Body of pancreas (tissue), 4 donors: ENCODE data around the gene TAGLN2. TPM values are rescaled to one million over a fixed set of nuclear protein-coding genes. Genes with fewer than 3 reads are reported as not detected.

ENCODE experiments used
- ATAC-seq: fragments of 150-250 bp; one replicate; pipeline ENCODE4 v1.9.1; 2016
- DNase-seq, 4 donors: peaks; one replicate each; pipeline ENCODE4 v3.0.0-alpha.2; 2019
- H3K27ac ChIP-seq, 4 donors: fragments of 200-600 bp; sonication (generic); 1 replicate in 3 of 4; 2 replicates in 1 of 4; pipeline versions ENCODE4 v1.5.1 to v1.6.1; 2016 to 2019; ENCODE audit warnings: mild to moderate bottlenecking in 1 of 4, mixed read lengths in 1 of 4, moderate library complexity in 1 of 4
- H3K27me3 ChIP-seq, 2 donors: fragments of 200-600 bp; sonication (generic); one replicate each; pipeline ENCODE4 v1.6.0; 2016; ENCODE audit warnings: mild to moderate bottlenecking in 1 of 2
- H3K36me3 ChIP-seq, 2 donors: fragments of 200-600 bp; sonication (generic); replicated peaks in 1 of 2; 2 replicates each; pipeline ENCODE4 v1.5.1; 2016; ENCODE audit warnings: low read depth in 2 of 2; ENCODE audit not compliant: insufficient read depth in 1 of 2
- H3K4me1 ChIP-seq: fragments of 200-600 bp; sonication (generic); one replicate; pipeline ENCODE4 v1.6.0; 2016
- H3K4me3 ChIP-seq, 2 donors: fragments of 200-600 bp; sonication (generic); 1 replicate in 1 of 2; 2 replicates in 1 of 2; pipeline ENCODE4 v1.5.1; 2016 to 2019
- H3K9me3 ChIP-seq, 3 donors: fragments of 200-600 bp; sonication (generic); 1 replicate in 2 of 3; 2 replicates in 1 of 3; pipeline ENCODE4 v1.5.1; 2016
- CTCF ChIP-seq, 7 experiments: fragments of 450-650 bp in 4 of 7; fragments of 200-600 bp in 3 of 7; sonication (generic) in 3 of 7; IDR thresholded peaks; one replicate each; pipeline ENCODE4 v1.5.1; 2016 to 2019; ENCODE audit warnings: antibody characterized with exemption in 7 of 7
- POLR2A ChIP-seq, 3 donors: fragments of 450-650 bp; IDR thresholded peaks; one replicate each; pipeline ENCODE4 v1.6.1; 2016; ENCODE audit warnings: antibody characterized with exemption in 3 of 3, mild to moderate bottlenecking in 2 of 3
- WGBS, 2 donors: methylation state at CpG; one replicate each; pipeline ENCODE4 v1.1.5; 2017; 5-methylcytosine and 5-hydroxymethylcytosine counted together
- intact Hi-C: fragments of 100-400 bp; cut with DNase I; formaldehyde crosslinking; loops from one replicate; pipeline ENCODE4 v1.15.1; 2023
- total RNA-seq, 2 donors: library from RNA; depleted of rRNA; stranded (reverse); fragments of >200 nt; gene quantifications; one replicate each; pipeline ENCODE4 v1.1.0, GENCODE V29; 2016

The TAGLN2 gene
- total RNA-seq, 2 donors from 2014 or later, result 63.0 to 118 TPM

DNA sequence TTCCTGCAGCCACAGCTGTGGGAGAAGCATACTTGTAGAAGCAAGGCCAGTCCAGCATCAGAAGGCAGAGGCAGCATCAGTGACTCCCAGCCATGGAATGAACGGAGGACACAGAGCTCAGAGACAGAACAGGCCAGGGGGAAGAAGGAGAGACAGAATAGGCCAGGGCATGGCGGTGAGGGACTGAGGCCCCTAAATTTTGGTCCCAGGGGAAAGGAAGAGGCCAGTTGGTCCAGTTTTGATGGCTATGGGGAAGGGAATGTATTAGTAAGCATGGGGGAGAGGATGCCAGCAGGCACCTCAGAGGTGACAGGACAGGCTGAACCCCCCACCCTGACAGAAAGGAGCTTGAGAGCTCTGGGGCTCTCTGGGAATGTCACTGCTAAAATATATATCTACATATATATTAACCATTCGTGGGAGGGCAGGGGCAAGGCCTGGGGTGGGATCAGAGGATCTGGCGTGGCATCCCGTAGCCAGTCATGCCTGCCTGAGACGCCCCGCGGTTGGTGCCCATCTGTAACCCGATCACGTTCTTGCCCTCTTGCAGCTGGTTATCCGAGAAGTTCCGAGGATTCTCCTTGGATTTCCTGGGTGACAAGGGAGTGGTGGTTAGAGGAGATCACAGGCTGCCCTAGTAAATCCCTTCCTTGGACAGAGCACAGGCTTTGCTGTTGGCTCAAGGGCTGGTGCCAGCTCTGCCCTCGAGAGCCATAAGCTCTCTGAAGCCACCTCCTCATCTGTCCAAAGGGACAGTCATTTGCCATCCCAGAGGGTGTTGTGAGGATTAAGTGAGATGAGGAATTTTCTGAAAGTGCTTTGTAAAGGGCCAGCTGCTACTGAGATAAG is 6.7 kb downstream of the TAGLN2 start:
- peaks cover 77% of the 10 kb centered on the region for H3K4me1 ChIP-seq
- no peak for TF ChIP-seq CTCF (IDR thresholded peaks at IDR 0.05)
- TF ChIP-seq POLR2A (IDR thresholded peaks at IDR 0.05), result no peak
- peak overlapping the region in 2 of 4 donors; percentile 27 to 72 for H3K27ac ChIP-seq
- H3K27me3 ChIP-seq, result no peaks in the 10 kb centered on the region
- intact Hi-C loops, result no loop called here
- 89 to 93% methylated on average over 9 to 13 of the region's 13 CpGs for WGBS, 2 donors
- DNase-seq (no peak), ATAC-seq (no peak)
- no peak overlapping the region for H3K4me3 ChIP-seq
- no peaks in the 10 kb centered on the region for H3K9me3 ChIP-seq
- H3K36me3 ChIP-seq, result peaks cover 4 to 18% of the 10 kb centered on the region in 2 donors

GRCh38 chr1:159917533-159918351 is 7.6 kb downstream of the TAGLN2 start:
- WGBS, 2 donors, result 70 to 72% methylated on average over 5 of the region's 5 CpGs
- DNase-seq (peak in 3 of 4 donors; percentile 31 to 66 (median 56)), ATAC-seq (peak; percentile 7)
- Histone ChIP-seq H3K4me1 (peaks cover 74% of the 10 kb centered on the region), H3K9me3 (no peaks in the 10 kb centered on the region), H3K27ac (peak overlapping the region; percentile 4 to 78 (median 50)), H3K27me3 (no peaks in the 10 kb centered on the region), H3K36me3 (peaks cover 4 to 18% of the 10 kb centered on the region in 2 donors), H3K4me3 (no peak overlapping the region)
- TF ChIP-seq CTCF (IDR thresholded peaks at IDR 0.05), result no peak
- TF ChIP-seq POLR2A (IDR thresholded peaks at IDR 0.05), result no peak
- intact Hi-C loops, result no loop called here

DNA sequence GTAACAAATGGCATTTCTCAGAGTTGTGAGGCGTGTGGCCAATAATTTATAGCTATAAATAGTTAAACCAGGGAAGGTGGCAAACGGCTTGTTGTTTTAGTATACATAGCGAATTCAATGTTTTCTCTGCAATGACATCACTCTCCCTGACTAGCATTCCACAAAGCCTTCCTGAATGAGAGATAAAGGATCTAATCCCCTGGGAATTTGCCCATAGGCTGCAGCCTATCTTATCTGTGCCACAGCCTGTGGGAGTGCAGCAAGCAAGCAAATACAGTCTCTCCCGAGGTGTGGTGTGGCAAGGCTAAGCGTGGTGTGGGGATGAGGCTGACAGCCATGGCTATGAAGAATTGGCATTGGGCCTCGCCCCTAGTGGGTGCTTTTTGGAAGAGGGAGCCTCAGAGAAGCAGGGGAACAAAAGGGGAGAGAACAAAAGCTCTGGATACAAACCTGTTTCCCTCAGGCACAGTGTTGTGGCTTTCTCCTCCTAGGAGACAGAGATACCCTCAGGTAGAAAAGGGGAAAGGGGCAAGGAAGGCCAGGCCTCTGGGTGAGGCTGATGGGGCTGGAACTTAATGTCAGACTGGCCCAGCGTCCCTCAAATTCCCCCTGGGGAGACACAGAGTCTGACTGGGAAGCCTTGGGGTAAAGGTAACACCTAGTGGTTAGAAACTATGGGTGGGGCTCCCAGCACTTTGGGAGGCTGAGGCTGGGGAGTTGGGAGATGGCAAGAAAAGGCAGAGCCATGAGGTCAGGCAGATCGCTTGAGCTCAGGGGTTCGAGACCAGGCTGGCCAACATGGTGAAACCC is 8.9 kb downstream of the TAGLN2 start:
- ATAC-seq (peak; percentile 63), DNase-seq (peak; percentile 46 to 58 (median 50))
- Histone ChIP-seq H3K4me1 (peaks cover 61% of the 10 kb centered on the region), H3K4me3 (no peak overlapping the region), H3K27me3 (no peaks in the 10 kb centered on the region), H3K27ac (peak overlapping the region; percentile 33 to 78 (median 75)), H3K9me3 (no peaks in the 10 kb centered on the region), H3K36me3 (peaks cover 4 to 18% of the 10 kb centered on the region in 2 donors)
- TF ChIP-seq POLR2A (IDR thresholded peaks at IDR 0.05), result no peak
- TF ChIP-seq CTCF (IDR thresholded peaks at IDR 0.05), result no peak
- 29 to 38% methylated on average over 9 of the region's 9 CpGs for WGBS, 2 donors
- intact Hi-C loops, result no loop called here

GRCh38 chr1:159915571-159916241 is 9.6 kb downstream of the TAGLN2 start:
- ATAC-seq (peak; percentile 2), DNase-seq (no peak)
- intact Hi-C loops, result no loop called here
- TF ChIP-seq CTCF (IDR thresholded peaks at IDR 0.05) (no peak), POLR2A (IDR thresholded peaks at IDR 0.05) (no peak)
- Histone ChIP-seq H3K4me3 (no peak overlapping the region), H3K9me3 (no peaks in the 10 kb centered on the region), H3K27me3 (no peaks in the 10 kb centered on the region), H3K36me3 (peaks cover 4 to 18% of the 10 kb centered on the region in 2 donors), H3K4me1 (peaks cover 63% of the 10 kb centered on the region), H3K27ac (peak overlapping the region; percentile 33 to 78 (median 75))
- WGBS, 2 donors, result 31 to 34% methylated on average over 5 of the region's 5 CpGs
